ENCODE data around the gene NCK2.

- TF ChIP-seq CTCF (IDR thresholded peaks at IDR 0.05) (no peak), POLR2A (IDR thresholded peaks at IDR 0.05) (no peak)
Measured at GRCh38 chr2:105886029-105886454, 141.3 kb downstream of the NCK2 start.

All from thyroid gland (tissue), 4 donors.